ENCODE results near the gene ALK.

- TF ChIP-seq CTCF (IDR thresholded peaks at IDR 0.05), result no peak
- TF ChIP-seq POLR2A (IDR thresholded peaks at IDR 0.05), result no peak
Observed at GRCh38 chr2:29847886-29848285, 73.5 kb downstream of the ALK start.

All from Peyer's patch (tissue), 4 donors.